Stimulated activated CD8-positive, alpha-beta memory T cell treated with anti-CD3 and anti-CD28 coated beads, Interleukin-15, amount 100 ng/mL, for 1 hour (primary cell): ENCODE results near the gene SHC2.
"Not testable (repeated sequence)": the region's sequence is repeated elsewhere in the genome, so short reads cannot be mapped to it uniquely, and the experiment has no call there.

ENCODE experiments used
- DNase-seq: peaks from one replicate; pipeline ENCODE4 v3.0.0-alpha.2; 2020; ENCODE audit warnings: low read depth

The SHC2 gene

DNA sequence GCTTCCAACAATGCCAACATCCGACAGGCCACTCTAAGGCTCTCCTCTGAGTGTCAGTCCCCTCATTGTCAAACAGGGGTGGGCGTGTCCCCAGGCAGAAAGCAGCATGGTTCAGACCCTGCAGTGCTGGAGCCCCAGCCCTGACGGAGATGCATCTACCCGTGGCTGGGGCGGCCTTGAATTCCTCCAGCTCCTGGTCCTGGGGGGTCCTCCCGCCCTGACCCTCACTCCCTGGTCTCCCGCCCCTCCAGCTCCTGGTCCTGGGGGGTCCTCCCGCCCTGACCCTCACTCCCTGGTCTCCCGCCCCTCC, 38.0 kb downstream of the SHC2 start:
- DNase-seq, result not testable (repeated sequence)

DNA sequence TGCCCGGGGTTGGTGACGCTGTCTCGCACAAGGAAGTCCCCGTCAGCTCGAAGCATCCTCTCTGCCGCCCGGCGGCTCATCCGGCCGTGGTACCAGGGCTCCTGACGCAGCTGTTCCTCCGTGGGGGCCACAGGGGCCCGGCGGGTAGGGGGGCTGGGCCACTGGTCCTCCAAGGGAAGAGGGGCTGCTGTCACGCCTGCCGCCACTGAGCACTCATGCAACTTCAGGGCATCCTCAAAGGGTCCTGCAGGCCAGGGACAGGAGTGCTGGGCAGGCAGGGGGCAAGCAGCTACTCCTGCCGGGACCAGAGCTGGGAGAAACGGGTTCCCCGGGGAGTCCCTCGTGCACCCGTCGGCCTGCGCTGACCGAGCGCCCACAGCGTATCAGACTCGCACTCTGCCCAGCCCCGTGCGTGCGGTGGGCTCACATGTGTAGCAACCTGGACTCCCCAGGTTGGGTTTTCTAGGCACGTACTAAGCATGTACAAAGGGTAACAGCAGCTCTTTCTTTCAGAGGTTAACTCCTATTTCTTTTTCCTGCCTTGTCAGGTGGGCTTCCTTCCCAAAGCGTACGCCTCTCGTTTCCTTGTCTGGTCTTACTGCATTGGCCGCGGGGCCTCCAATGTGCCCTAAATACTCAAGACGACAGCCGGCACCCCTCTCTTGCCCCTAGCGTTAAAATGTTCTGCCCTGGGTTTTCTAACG, 38.5 kb downstream of the SHC2 start:
- no peak for DNase-seq

DNA sequence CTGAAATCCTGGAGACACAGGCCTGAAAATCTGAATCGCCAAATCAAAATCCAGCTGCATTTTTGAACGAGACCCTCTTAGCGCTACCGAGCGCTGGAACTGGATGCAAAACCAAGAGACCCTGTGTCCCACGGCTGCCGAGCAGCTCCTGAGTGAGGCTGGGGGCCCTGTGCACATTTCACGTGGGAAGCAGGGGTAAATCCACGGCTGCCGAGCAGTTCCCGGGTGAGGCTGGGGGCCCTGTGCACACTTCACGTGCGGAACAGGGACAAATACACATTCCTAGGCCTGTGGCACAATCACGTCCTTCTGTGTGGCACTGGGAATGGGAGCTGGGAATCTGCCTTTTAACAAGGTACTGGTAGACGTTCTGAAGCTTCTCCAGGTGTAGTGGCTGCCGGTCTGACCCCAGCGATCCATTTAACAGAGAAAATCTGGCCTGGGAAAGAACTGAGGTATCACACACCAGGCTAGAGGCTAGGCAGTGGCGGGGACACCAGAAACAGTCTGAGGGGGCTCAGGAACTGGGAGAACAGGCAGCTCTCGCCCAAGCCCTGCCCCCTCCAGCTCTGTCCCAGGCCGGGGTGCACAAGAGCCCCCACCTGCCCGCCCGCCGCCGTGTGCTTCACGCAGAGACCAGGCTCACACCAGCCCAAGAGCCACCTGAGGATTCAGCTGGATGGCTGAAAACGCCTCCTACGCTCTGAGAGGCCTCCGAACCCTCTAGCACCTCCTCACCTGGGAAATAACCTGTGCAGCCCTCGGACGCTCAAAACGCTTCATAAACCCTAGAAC, 40.9 kb downstream of the SHC2 start:
- no peak for DNase-seq

DNA sequence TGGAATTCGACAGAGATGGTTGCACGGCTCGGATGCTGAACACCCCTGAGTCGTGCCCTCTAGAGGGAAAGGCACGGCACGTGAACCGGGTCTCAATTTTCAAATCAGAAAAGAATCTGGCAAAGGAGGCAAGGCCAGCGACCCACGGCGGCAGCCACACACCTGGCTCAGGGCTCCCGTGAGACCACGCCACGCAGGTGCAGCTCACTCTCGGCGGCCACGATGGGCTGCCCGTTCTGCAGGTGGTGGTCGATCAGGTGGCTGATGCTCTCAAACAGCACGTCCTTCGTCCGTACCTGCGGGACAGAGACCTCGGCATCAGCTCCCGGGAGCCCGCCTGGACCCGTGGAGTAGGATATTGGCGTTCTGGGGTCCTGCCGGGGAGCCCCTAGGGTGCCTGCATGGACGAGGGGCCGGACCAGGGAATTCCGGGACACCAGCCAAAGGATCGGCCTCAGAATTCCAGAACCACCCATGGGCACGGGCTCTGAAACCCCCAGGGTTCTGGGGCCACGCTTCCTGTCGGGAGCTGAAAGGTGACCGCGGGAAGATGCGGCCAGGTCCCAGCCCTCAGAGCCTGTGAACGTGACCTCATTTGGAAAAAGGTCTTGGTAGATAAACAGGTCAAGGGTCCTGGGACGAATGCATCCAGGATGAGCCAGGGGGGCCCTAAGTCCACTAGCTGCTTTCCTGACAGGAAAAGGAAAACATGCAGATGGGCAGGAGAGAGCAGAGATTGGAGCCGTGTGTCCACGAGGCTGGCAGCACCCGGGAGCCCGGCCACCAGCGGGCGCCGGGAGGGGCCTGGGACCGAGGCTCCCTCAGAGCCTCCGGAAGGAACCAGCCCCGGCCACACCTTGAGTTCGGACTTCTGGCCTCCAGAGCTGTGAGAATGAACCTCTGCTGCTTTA, 41.8 kb downstream of the SHC2 start:
- DNase-seq, result no peak

DNA sequence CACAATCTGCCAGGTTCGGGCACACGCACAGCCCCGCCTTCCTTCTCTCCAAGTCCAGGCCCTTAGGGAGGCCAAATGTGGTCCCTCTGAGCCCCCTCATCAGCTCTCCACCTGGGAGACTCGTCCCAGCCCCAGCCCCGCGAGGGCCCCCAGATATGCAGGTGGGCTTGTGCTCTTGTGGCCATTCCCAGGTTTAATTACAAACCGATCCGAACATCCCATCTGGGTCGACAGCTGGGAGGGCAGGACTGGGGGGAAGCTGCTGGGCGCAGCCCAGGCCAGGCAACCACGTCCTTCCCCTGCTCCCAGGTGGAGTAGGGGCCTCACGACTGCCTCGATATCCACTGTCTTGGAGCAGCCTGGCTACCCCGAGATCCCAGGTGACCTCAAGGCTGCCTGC, 44.4 kb downstream of the SHC2 start:
- no peak for DNase-seq

DNA sequence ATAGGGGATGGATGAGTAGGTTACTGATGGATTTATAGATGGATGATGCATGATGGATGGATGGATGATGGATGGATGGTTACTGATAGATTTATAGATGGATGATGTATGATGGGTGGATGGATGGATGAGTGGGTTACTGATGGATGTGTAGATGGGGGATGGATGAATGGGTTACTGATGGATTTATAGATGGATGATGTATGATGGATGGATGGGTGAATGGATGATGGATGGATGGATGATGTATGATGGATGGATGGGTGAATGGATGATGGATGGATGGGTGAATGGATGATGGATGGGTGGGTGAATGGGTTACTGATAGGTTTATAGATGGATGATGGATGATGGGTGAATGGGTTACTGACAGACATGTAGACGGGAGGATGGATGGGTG, 45.5 kb downstream of the SHC2 start:
- no peak for DNase-seq

DNA sequence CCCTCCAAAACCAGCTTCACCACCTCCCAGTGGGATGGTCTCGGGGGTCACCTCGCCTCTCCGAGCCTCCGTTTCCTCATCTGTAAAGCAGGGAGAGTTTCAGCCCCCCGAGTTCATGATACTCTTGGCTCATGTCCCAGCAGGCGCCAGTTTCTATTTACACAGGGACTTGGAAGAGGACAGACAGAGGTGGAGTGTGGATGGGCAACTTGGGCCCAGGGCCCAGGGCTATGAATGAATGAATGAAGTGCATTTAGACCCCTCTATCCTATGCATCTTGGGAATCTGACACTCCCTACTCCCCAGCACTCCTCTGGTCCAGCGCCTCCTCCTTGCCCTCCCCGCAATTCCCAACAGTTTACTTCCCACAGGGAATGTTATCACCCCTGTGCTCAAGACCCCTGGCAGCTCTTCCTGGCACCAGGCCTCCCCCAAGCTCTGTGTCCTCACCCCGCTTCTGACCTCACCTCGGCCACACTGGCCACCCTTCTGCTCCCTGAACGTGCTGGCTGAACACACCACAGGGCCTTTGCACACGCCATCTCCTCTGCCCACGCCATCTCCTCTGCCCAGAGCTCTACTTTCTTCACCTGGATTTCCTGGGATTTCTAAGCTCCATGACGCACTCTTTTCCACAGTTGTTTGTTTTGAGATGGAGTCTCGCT, 46.9 kb downstream of the SHC2 start:
- DNase-seq, result no peak

DNA sequence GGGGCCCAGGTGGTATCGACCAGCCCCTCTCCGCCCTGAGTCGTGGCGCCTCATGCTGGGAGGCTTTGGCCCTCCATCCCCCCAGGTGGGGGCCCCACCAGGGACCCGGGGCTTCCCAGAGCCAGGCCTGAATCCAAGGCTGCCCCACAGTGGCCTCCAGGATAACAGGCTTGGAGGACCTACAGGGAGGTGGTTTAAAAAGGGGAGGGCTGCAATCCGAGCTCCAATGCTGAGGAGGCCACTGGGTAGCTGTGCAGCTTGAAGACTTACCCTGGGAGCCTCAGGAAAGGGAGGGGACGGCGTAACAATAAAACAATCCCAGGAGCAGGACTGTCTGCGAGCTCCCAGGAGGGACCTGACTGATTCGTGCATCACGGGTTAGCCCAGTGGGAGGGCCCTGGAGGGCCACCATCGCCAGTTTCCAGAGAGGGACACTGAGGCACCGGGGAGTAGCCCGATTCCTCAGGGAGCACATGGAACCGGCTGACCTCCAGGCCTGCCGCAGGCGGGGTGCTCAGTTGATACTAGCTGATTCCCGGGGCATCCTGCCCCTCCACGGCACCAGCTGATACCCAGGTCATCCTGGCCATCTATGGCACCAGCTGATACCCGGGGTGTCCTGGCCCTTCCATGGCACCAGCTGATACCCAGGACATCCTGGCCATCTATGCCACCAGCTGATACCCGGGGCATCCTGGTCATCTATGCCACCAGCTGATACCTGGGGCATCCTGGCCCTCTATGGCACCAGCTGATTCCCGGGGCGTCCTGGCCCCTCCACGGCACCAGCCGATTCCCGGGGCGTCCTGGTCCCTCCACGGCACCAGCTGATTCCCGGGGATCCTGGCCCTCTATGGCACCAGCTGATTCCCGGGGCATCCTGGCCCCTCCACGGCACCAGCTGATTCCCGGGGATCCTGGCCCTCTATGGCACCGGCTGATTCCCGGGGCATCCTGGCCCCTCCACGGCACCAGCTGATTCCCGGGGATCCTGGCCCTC, 48.2 kb downstream of the SHC2 start:
- no peak for DNase-seq

DNA sequence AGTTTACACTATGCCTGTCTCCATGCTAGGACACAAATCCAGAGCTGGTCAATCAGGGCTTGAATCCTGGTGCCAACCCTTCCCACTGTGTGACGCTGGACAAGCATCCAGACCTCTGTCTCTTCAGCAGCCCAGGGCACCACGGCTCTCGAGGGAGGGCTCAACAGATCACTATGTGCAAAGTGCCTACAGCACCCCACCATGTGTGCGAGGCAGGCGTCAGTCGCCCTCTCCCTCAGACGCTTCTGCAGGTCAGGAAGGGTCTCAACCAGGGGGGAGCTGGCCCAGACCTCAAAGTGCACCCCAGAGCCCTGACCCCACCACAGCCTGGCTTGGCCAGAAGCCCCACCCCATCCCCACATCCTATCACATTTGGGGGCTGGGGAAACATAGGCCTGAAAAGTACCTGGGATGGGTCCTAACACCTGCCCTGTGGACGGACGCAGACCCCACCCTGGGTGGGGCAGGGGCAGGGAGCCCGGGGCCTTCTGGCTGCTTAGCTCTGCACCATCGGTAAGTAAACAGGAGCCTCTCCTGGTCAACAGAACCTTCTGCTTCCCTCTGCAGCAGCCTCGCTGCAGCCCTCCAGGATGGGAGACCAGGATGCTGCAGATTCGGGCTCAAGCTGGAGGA, 49.0 kb downstream of the SHC2 start:
- DNase-seq, result no peak

DNA sequence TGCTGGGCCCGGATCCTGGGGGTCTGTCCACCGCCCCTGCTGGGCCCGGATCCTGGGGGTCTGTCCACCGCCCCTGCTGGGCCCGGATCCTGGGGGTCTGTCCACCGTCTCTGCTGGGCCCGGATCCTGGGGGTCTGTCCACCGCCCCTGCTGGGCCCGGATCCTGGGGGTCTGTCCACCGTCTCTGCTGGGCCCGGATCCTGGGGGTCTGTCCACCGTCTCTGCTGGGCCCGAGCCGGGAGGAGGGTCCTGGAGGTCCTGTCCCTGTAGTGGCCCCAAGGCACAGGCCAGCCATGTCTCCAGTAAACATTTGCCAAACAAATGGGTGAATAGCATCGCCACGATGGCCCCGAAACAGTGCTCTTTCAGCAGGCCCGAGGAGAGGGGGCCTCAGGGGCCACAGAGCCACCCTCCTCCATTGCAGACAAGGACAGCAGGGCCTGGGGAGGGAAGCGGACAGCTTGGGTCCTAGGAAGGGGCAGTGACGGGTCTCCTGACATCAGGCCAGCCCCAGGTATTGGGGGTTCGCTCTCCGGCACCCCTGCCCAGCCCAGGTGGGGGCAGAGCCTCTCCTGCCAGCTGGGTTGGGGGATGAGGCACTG, 49.6 kb downstream of the SHC2 start:
- not testable (repeated sequence) for DNase-seq

DNA sequence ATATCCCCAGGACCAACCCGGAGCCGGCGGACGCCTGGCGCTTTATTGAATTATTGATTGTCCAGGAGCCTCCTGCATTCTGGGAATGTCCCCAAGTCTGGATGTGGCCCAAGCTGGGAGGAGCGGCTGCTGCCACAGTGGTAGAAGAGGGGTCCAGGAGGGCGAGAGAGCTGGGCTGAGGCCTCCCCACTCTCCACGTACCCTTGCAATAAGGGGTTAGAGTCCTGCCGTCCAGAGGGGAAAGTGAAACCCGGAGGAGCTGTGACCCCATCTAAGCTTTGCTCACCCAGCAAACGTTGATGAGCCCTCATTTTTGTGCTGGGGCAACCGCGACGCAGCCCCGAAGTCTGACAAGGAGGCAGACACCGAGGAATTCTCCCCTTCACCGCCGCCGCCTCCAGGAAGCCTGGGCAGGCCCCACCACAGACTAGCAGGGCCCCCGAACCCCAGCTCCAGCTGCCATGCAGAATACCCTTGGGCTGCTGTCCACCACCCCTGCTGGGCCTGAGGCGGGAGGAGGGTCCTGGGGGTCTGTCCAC, 50.5 kb downstream of the SHC2 start:
- DNase-seq, result no peak

DNA sequence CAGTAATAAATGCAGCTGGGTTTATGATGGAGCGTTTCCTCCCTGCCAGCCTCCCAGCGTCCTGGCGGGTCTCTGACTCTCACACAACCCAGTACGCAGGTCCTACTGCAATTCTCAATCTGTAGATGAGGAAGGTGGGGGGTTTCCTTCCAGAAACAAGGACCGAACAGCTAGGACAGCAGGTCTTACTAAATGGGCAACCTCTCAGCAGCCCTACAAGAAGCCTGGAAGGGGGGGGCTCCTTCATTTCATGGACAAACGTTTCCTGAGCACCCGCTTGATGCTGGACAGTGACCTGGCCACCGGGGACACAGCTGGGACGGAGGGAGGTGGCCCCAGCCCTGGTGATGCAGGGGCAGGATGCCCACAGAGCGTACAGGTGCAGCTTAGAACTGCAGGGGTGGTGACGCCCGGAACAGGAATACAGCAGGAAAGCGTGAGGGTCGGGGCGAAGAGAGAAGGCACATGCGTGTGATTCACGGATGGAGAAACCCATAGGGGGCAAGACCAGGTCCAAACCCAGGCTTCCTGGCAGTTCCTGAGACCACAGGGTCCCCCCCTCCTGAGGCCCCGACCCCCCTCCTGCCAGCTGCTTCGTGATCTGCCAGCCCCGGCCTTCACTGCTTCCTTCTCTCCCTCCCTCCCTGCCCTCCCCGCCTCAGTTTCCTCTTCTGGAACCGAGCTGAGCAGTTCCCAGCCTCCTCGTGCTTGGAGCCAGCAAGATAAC, 51.2 kb downstream of the SHC2 start:
- DNase-seq, result no peak

DNA sequence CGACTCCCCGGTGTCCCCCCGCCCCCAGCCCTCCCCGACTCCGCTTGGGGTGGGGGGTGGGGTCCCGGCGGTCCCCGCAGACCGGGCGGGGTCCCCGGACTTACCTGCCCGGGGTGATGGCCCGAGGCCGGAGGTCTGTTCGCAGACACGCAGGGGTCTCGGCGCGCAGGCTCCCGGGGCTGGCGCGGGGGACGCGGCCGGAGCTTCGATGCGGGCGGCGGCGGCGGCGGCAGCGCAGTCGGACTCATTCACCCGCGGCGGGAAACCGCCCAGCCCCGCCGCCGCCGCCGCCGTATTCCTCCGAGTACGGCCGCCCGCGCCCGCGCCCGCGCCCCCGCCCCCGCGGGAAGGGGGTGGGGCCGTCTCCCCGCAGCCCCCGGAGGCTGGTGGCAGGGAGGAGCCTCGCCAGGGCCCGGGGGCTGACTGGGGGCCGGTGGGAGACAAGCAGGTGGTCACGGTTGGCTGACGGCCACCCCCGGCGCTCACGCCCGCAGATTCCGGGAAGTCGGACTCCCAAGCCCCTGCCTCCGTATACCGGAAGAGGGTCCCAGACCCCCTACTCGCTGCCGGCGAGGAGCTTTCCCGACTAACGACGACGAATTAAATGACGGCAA, 51.8 kb downstream of the SHC2 start, which contains the start of gene C2CD4C:
TSS of gene C2CD4C (minus strand) at position 246 of the 614 bp plus-strand sequence. CDS start 786 bp downstream, outside the sequence.
- no peak for DNase-seq

DNA sequence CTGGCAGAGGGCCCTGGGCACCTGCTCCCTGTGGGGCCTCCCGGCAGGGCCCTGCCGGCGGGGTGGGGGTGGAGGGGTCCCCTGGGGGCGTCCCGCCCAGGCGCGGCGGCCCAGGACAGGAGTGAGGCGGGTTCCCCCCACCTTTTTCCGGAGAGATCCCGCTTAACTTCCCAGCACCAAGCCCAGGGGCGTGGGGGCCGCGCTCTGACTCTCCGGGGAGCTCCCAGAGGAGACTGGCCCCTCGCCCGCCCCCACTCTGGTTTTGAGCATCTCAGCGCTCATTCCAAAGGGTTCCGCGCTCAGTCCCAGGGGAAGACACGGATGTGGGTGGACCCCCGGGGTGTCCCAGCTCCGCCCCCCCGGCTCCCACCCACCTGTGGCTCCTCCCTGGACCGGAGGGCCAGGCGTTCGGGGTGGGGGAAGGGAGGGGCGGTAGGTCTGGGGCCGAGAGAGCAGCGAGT, 52.4 kb downstream of the SHC2 start:
- no peak for DNase-seq

DNA sequence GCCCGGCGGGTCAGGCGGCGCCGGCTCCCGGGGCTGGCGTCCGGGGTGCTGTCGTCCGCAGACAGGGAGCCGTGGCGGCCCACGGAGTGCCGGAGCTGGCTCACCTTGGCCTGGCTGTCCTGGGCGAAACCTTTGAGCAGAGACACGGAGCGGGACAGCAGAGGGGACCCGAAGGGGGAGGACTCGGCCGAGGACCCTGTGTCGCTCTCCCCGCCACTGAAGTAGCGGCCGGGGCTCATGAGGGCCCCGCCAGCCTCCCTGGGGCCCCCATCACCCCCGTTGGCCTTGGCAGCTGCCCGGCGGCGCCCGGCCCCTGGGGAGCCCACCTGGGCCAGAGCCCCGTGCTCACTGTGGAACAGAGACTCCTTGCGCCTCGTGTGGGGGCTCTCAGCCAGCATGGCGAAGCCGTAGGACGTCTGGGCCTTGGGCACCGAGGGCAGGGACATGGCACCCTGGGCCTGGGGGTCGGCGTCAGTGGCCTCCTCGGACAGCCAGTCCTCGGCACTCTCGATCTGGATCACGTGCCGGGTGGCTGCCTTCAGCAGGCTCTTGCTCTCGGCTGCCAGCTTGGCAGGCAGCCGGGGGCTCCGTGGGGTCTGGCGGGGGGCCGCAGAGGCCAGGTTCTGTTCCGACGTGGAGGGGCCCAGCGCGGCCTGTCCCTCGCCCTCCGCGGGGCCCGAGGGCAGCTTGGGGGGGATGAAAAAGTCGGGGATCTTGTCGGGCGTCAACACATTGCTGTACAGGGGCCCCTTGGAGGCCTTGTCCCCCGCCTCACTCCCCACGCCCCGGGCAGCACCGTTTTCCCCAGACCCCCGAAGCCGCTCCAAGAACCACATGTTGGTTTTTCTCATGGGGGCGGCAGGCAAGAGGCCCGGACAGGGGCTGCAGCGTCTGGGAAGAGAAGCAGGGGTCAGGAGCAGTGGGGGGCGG, 53.1 kb downstream of the SHC2 start:
- no peak for DNase-seq

DNA sequence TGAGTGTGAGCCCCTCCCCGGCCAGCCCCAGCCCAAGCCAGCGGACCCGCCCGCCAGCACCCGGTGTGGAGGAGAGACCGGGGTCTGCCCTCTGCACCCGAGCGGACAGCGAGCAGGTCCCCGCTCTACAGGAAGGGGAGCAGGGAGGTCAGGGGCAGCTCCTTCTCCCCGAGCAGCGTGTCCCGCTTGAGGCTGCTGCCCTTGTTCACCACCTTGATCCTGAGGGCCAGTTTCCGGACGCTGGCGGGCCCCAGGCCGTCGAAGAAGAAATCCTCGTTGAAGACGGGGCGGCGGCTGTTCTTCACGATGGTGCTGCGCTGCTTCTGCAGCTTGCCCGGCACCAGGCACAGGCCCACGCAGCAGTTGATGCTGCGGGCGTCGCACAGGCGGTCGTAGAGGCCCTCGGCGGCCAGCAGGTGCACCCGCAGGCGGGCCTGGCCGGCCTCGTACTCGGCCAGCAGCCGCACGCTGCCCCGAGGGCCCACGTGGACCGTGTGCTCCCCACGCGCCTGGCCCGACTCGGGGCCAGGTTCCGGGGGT, 53.8 kb downstream of the SHC2 start:
- DNase-seq, result no peak
